IPS-18c (cell line): Measurements from ENCODE around the gene ABCG8.

Experiments
- H3K4me3 ChIP-seq: 2 replicates; pipeline ENCODE4 v1.7.0; 2013; ENCODE audit warnings: low read depth, mild to moderate bottlenecking, low read length, moderate library complexity; ENCODE audit not compliant: insufficient read depth
- H3K9me3 ChIP-seq: one replicate; pipeline ENCODE4 v1.6.1; 2013; ENCODE audit warnings: mild to moderate bottlenecking, low read length, moderate library complexity; ENCODE audit not compliant: control insufficient read depth, insufficient read depth

Gene ABCG8

DNA sequence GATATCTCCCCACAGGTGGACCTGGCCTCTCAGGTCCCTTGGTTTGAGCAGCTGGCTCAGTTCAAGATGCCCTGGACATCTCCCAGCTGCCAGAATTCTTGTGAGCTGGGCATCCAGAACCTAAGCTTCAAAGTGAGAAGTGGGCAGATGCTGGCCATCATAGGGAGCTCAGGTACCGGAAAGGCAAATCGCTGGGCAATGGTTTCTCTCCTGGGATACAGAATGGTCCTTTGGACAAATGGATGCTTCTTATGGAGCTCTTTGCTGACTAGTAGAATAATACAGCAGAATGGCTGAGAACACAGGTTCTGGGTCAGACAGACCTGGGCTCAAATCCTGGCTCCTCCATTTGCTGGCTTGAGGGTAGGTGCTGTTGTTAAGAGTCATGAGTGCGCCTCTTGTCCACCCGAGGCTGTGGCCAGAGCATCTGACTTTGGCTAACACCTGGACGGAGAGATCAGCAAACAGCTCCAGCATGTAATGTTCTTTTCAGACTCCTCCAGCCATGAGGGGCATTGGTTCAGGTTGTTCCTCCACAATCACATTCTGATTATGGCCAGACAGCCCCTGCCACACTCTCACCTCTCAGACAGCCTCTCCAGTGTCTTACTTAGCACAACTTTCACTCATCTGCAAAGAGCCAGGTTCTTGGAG, 7.5 kb downstream of the ABCG8 start:
- Histone ChIP-seq H3K9me3 (no peaks in the 10 kb centered on the region), H3K4me3 (no peak overlapping the region)

DNA sequence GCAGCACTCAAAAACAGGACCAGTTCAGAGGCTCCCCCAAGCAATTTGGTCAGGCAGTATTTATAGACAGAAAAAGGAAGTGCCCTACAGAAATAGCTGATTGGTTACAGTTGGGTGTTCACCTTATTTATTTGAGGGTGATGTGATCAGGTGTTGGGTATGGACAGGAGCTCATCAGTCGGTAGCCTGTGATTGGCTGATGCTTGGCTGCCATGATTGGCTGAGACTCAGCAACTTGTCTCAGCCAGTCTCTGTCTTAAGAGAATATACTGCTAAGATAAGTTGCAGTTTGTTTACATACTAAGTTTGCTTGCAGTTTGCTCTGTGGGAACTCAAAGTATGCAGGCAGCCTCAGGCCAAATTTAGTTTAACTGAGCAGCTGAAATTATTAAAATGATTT, 9.4 kb downstream of the ABCG8 start:
- Histone ChIP-seq H3K9me3 (no peaks in the 10 kb centered on the region), H3K4me3 (no peak overlapping the region)

DNA sequence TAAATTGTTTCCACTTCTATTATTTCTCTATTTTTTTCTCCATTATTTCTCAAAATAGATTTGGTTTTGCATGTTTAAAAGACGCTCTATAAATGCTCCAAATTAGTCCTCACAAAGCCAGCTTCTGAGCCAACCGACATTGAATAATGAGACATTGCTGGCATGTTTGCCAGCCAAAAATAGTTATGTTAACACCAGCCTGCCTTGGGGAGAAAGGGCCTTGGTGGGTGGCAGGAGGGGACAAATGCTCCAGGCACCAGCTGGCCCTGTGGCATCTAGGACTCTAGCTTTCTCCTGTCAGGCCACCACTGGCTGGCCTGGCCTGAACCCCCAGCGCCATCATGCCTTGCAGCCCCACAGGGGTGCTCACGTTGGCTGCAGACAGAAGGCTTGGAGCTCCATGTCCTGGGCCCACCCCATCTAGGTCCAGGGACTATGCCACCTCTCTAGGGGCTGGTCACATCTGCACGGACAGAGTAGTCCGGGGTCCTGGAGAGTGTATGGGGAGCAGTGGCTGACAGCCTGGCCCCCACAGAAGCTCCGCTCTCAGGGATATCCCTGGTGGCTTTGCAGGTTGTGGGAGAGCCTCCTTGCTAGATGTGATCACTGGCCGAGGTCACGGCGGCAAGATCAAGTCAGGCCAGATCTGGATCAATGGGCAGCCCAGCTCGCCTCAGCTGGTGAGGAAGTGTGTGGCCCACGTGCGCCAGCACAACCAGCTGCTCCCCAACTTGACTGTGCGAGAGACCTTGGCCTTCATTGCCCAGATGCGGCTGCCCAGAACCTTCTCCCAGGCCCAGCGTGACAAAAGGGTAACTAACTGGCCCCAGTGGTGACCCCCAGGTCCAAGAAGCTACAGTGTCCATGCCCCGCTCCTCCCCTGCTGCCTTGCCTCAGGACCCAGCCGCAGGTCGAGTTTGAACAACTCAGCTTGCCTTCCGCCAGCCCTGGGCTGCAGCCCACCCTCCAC, 12.5 kb downstream of the ABCG8 start:
- H3K9me3 ChIP-seq: no peaks in the 10 kb centered on the region
- H3K4me3 ChIP-seq: no peak overlapping the region

DNA sequence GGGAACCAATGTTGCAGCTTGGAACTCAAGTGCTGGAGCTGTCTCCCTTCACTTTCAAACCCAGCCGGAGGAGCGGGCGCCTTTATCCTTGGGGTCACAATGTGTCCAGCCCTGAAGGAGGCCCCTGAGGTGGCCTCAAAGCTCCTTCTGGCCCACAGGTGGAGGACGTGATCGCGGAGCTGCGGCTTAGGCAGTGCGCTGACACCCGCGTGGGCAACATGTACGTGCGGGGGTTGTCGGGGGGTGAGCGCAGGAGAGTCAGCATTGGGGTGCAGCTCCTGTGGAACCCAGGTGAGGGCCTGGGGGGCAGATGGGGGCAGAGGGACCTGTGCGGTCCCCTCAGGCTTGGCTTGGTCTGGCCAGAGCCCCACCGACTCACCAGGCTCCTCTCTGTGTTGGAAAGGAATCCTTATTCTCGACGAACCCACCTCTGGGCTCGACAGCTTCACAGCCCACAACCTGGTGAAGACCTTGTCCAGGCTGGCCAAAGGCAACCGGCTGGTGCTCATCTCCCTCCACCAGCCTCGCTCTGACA, 13.5 kb downstream of the ABCG8 start:
- no peak overlapping the region for H3K4me3 ChIP-seq
- no peaks in the 10 kb centered on the region for H3K9me3 ChIP-seq

DNA sequence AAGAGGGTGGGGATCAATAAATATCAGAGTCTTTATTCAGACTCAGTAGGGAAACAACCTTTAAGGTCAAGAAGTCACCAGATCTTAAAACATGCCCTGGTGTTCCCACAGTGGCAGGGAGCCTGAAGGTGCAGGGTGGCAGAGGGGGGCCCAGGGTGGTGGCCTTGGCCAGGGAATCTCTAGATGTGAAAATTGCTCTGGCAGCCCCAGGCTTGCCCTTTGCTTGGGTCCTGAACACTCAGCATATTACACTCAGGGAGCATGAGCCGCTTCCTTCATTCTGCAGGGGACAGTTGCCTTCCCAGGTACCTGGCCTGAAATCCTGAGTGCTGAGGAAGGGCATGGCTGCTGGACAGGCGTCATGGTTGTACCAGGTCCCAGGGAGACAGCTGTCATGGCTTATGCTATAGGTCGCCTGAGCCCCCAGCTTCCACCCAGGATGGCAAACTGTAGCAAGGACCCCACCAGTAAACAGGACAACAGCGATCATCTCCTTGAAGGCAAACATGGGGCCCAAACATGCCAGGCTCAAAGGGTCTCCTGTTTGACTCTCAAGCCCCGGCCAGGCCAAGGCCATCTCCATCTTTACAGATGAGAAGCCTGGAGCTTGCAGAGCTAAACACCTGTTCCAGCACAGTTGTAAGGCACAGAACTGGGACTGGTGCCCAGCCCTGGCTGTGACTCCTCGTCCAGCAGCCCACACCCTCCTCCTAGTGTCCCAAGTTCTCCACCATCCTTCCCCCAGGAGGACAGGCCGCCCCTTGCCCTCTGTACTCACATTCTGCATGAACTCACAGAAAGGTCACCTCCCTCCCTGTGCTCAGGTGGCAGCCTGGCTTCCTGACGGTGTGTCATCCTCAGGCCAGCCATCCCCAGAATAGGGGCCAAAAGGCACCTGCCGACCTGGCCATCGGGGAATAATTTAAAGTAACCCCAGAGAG, 14.6 kb downstream of the ABCG8 start:
- Histone ChIP-seq H3K9me3 (no peaks in the 10 kb centered on the region), H3K4me3 (no peak overlapping the region)

DNA sequence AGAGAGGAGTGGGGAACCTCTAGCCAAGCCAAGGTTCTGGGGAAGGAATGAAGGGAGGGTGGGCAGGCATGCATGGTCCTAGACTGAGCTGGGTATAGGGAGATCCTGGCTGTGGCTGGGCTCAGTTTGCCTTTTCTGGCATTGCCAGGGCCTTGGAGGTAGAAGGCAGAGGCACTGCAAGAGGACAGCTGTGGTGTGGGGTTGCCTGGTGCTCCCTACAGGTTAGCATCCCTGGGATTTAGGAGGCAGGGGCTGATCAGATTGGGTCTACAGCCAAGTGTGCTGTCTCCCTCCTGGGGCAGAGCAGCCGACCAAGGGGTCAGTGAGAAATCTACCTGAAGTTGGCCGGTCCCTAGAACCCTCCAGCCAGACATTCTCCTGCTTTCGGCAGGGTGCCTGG, 15.9 kb downstream of the ABCG8 start:
- Histone ChIP-seq H3K4me3 (no peak overlapping the region), H3K9me3 (no peaks in the 10 kb centered on the region)

DNA sequence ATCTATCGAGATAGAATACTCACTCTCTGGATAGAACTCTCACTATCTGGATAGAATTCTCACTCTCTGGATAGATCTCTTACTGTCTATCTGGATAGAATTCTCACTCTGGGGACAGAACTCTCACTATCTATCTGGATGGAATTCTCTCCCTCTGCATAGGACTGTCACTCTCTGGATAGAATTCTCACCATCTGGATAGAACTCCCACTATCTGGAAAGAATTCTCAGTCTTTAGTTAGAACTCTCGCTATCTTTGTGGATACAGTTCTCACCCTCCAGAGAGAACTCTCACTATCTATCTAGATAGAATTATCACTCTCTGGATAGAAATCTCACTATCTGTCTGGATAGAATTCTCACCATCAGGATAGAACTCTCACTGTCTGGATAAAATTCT, 16.5 kb downstream of the ABCG8 start:
- Histone ChIP-seq H3K9me3 (no peaks in the 10 kb centered on the region), H3K4me3 (no peak overlapping the region)

DNA sequence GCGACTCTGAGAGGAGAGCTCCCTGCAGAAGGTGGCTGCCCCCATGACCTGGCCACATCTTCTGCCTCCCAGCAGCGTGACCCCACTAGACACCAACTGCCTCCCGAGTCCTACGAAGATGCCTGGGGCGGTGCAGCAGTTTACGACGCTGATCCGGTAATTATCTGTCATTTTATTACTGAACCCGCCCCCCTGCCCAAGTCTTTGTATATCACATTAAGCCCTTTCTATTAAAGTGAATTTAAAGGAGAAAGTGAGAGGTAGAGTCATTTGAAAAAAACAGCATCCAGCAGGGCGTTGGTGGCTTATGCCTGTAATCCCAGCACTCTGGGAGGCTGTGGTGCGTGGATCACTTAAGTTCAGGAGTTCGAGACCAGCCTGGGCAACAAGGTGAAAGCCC, 33.4 kb downstream of the ABCG8 start:
- Histone ChIP-seq H3K4me3 (no peak overlapping the region), H3K9me3 (no peaks in the 10 kb centered on the region)

DNA sequence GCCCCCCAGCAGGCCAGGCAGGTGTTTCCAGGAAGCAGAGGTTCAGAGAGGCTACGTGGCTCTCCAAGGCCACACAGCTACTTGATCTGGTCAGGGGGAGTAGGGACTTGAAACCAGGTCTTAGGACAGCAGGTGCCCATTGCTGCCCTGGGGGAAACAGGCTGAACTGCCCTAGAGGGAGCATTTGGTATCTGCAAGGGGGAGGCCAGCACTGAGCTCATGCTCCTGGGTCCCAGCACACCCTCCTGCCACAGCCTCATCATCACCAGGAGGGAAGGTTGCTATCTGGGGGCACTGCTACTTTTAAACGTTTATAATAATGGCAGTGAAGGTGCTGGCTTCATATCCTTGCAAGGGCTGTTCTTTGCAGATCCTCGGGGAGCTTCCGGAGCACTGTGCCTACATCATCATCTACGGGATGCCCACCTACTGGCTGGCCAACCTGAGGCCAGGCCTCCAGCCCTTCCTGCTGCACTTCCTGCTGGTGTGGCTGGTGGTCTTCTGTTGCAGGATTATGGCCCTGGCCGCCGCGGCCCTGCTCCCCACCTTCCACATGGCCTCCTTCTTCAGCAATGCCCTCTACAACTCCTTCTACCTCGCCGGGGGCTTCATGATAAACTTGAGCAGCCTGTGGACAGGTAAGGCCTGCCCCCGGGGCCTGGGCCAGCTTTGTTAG, 36.1 kb downstream of the ABCG8 start:
- no peak overlapping the region for H3K4me3 ChIP-seq
- no peaks in the 10 kb centered on the region for H3K9me3 ChIP-seq

DNA sequence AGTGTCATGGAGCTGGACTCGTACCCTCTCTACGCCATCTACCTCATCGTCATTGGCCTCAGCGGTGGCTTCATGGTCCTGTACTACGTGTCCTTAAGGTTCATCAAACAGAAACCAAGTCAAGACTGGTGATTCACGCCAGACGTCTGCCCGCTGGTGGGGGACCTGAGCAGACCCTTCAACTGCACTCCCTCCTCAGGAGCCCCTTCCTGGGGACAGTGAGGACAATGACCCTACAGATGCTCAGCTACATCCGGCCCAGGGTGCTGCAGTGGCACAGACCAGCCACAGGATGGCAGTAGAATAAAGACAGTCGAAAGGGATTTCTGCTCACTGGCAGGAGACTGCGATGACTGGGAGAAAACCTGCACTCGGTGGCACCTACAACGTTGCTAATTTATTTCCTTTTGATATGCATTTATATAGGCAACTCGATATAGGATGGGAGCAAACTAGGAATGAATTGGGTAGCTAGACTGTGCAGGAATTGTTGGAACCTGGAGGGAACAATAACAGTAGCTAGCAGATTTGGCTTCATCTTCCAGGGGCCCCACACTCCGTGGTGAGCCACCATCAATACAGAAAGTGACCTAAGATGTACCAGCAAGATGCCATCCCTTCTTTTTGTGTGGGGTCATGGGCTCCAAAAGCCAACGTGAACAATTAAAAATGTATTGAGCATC, 39.2 kb downstream of the ABCG8 start:
- Histone ChIP-seq H3K9me3 (no peaks in the 10 kb centered on the region), H3K4me3 (no peak overlapping the region)

DNA sequence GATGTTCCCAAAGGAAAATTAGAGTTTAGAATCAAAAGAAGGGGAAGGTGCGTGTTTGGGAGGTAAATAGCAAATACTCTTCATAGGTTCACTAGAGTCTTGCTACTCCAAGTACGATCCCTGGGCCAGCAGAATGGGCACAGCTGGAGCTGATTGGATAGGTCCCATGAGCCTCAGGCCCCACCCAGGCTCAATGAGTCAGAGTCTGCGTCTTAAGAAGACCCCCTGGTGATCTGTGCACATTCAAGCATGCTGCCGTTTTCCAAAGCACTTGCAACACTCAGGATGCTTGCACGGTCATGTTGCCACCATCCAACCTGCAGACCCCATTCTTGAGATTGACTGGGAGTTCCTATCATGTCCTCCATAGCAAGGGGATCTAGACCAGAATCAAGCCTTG, 40.5 kb downstream of the ABCG8 start:
- Histone ChIP-seq H3K9me3 (no peaks in the 10 kb centered on the region), H3K4me3 (no peak overlapping the region)

DNA sequence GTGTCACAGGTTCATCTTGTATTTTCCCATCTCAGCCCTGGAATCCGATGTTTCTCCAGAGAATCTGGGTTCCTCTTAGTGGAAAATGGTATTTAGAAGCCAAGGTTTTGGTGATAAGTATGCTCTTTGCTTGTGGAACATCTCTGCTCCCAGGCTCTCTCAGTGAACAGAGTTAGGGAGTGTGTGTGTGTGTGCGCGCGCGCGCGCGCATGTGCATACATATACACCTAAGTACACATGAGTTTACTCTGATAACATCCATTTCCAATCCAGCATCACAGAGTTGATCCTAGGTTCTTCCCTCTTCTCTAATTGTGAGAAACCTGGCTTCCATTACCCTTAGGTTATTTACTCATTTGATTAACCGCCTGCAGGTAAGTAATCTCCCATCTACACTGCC, 41.7 kb downstream of the ABCG8 start:
- Histone ChIP-seq H3K9me3 (no peaks in the 10 kb centered on the region), H3K4me3 (no peak overlapping the region)

DNA sequence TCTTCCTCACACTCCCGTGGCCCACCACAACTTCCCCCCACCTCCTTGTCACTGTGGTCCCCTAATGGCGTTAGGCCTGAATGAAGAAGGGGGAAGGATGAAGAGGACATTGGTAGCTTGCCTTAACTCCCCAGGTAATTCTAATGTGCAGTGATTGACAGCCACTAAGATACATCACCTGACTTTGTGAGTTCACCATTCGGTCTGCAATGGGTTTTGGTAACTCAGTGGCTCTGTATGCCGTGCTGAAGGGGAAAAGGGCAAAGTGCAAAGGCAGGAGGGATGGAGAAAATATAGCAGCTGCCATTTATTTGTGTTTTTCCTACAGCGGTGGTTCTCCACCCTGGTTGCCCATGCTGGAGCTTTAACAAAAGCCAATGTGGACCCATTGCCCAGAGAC, 42.2 kb downstream of the ABCG8 start:
- H3K4me3 ChIP-seq: no peak overlapping the region

DNA sequence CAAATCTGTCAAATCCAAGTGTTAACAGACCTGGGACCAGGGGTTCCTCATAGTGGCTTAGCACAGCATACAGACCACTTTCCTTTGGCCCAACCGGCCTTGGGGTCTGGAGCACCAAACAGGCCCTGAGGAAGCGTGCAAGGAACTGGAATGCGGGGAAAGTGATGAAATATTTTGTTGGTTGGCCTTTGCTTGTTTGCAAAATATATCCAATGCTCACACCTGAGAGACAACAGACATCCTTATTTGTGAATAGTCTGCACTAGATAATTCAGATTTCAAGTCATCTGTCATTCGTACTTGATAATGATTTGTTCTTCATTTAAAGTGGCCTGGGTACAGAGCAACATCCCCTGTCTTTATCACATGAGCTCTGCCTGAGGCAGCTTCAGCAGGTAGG, 43.5 kb downstream of the ABCG8 start:
- Histone ChIP-seq H3K4me3 (no peak overlapping the region), H3K9me3 (no peaks in the 10 kb centered on the region)

More for the DNA sequence above, 42.2 kb downstream of the ABCG8 start:
- no peaks in the 10 kb centered on the region for H3K9me3 ChIP-seq

DNA sequence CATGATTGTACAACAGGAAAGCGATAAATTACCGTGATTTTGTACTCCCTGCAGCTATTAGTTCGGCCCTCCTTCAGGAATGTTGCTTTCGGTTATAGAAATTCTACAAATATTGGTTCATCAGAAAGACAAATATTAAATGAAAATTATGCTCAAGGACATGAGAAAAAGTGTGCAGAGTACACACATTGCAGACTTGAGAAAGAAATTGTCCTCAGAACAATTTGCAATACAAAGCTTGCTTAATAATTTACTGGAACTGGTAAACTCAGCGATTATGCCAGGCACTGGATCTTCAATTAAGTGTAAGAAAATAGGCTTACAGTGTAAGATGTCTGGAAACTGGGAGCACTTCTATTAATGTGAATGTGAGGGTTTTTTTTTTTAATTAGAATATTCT, 45.9 kb downstream of the ABCG8 start:
- H3K4me3 ChIP-seq: no peak overlapping the region
- H3K9me3 ChIP-seq: no peaks in the 10 kb centered on the region

DNA sequence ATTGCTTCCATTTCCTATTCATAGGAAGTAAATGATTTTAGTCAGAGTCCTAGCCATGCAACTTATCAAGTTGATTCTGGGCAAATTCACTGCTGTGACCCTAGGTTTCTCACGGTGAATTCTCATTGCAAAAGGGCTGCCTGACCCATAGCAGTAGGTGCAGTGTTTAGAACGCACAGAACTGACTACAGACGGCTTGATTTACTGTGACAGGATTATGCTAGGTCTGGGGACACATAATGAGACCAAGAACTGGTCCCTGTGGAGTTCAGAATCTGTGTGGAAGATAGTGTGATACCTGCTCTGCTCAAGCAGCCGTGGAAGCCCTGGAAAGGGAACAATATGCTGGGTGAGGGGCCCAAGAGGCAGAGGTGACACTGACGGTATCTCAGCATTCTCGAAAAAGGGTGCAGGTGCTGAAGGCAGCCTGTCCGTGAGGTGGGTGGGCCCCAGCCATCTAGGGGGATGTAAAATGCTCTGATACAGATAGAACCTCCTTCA, 46.4 kb downstream of the ABCG8 start:
- no peaks in the 10 kb centered on the region for H3K9me3 ChIP-seq
- no peak overlapping the region for H3K4me3 ChIP-seq
